Activated gamma-delta T cell (primary cell): Measurements from ENCODE around the gene YJEFN3.

ENCODE experiments used
- DNase-seq: peaks from one replicate; lab custom pipeline; 2025; lab: John Stamatoyannopoulos, UW

YJEFN3 gene

GRCh38 chr19:19517235-19517619, 11.5 kb upstream of the YJEFN3 start:
- DNase-seq = no peak

GRCh38 chr19:19520989-19521388, 7.7 kb upstream of the YJEFN3 start:
- DNase-seq = no peak

GRCh38 chr19:19523177-19523576, 5.5 kb upstream of the YJEFN3 start:
- DNase-seq = no peak

- no peak for DNase-seq
These were observed 4.7 kb upstream of the YJEFN3 start for GRCh38 chr19:19524053-19524452.

- DNase-seq = no peak
These were observed 2.9 kb upstream of the YJEFN3 start for GRCh38 chr19:19525611-19526380.

- no peak for DNase-seq
These were observed 1.9 kb upstream of the YJEFN3 start for GRCh38 chr19:19526581-19527370.

- no peak for DNase-seq
These were observed 1.4 kb upstream of the YJEFN3 start for GRCh38 chr19:19527371-19527656.

GRCh38 chr19:19527674-19528625, 761 bp upstream of the YJEFN3 start:
- no peak for DNase-seq

GRCh38 chr19:19529783-19530422, 1.2 kb downstream of the YJEFN3 start:
- DNase-seq = no peak

- DNase-seq = no peak
These were observed 1.7 kb downstream of the YJEFN3 start for GRCh38 chr19:19530423-19530804.

GRCh38 chr19:19530889-19531288, 2.2 kb downstream of the YJEFN3 start:
- no peak for DNase-seq

GRCh38 chr19:19531951-19532805, 3.5 kb downstream of the YJEFN3 start:
- DNase-seq = peak; percentile 68

- no peak for DNase-seq
These were observed 4.3 kb downstream of the YJEFN3 start for GRCh38 chr19:19532806-19533701.

GRCh38 chr19:19533841-19534240, 5.1 kb downstream of the YJEFN3 start:
- DNase-seq = no peak

- DNase-seq = no peak
These were observed 6.0 kb downstream of the YJEFN3 start for GRCh38 chr19:19534556-19535265.

- no peak for DNase-seq
These were observed 6.8 kb downstream of the YJEFN3 start for GRCh38 chr19:19535311-19536191.

- DNase-seq = no peak
These were observed 8.7 kb downstream of the YJEFN3 start for GRCh38 chr19:19537075-19538048.
